Keratinocyte (primary cell): Measurements from ENCODE around the gene CCDC167. TPM values are rescaled to one million over a fixed set of nuclear protein-coding genes. Genes with fewer than 3 reads are reported as not detected.

Experiments used
- DNase-seq: peaks from one replicate; pipeline ENCODE4 v3.0.0-alpha.2; 2011; ENCODE audit warnings: low read depth, missing footprints, low spot score
- FAIRE-seq: peaks from 2 replicates; lab custom pipeline; 2011; peaks lifted over from hg19 to GRCh38; lab: Jason Lieb, UNC
- H2AFZ ChIP-seq: 2 replicates; pipeline ENCODE4 v1.6.0; 2012; ENCODE audit warnings: low read length, control low read depth, inconsistent platforms; ENCODE audit not compliant: control insufficient read depth
- H3K27ac ChIP-seq: 2 replicates; pipeline ENCODE4 v1.5.1; 2011; ENCODE audit warnings: low read length; ENCODE audit not compliant: control insufficient read depth, insufficient read depth
- H3K27me3 ChIP-seq: 3 replicates; pipeline ENCODE4 v1.6.0; 2011; ENCODE audit warnings: low read length; ENCODE audit not compliant: control insufficient read depth, insufficient read depth; ENCODE audit errors: extremely low read depth
- H3K36me3 ChIP-seq, 2 experiments: 2 replicates in 1 of 2; 3 replicates in 1 of 2; pipeline ENCODE4 v1.5.1; 2011; ENCODE audit warnings: low read length in 2 of 2, mild to moderate bottlenecking in 1 of 2; ENCODE audit not compliant: control insufficient read depth in 2 of 2, insufficient read depth in 2 of 2; ENCODE audit errors: extremely low read depth in 1 of 2
- H3K4me1 ChIP-seq: 3 replicates; pipeline ENCODE4 v1.5.1; 2011; ENCODE audit warnings: low read length; ENCODE audit not compliant: control insufficient read depth, insufficient read depth; ENCODE audit errors: extremely low read depth
- H3K4me2 ChIP-seq: 3 replicates; pipeline ENCODE4 v1.6.0; 2011; ENCODE audit warnings: low read depth, low read length; ENCODE audit not compliant: control insufficient read depth, insufficient read depth; ENCODE audit errors: extremely low read depth
- H3K4me3 ChIP-seq, 3 experiments: fragments of 200-600 bp in 1 of 3; sonication (generic) in 1 of 3; 2 replicates in 2 of 3; 3 replicates in 1 of 3; pipeline ENCODE4 v1.5.1; 2011 to 2016; ENCODE audit warnings: low read length in 3 of 3, mild to moderate bottlenecking in 3 of 3, control low read depth in 2 of 3, inconsistent platforms in 1 of 3, low read depth in 1 of 3, mixed read lengths in 1 of 3, mixed run types in 1 of 3, moderate library complexity in 1 of 3; ENCODE audit not compliant: control insufficient read depth in 2 of 3, insufficient read depth in 2 of 3; ENCODE audit errors: extremely low read depth in 1 of 3
- H3K79me2 ChIP-seq: 2 replicates; pipeline ENCODE4 v1.6.0; 2012; ENCODE audit warnings: low read length; ENCODE audit not compliant: control insufficient read depth, insufficient read depth
- H3K9ac ChIP-seq: 3 replicates; pipeline ENCODE4 v1.6.0; 2011; ENCODE audit warnings: low read length; ENCODE audit not compliant: control insufficient read depth, insufficient read depth; ENCODE audit errors: extremely low read depth
- H3K9me1 ChIP-seq: 3 replicates; pipeline ENCODE4 v1.6.0; 2011; ENCODE audit warnings: low read length; ENCODE audit not compliant: control insufficient read depth, insufficient read depth; ENCODE audit errors: extremely low read depth
- H3K9me3 ChIP-seq: 2 replicates; pipeline ENCODE4 v1.5.1; 2012; ENCODE audit warnings: low read depth, low read length; ENCODE audit not compliant: control insufficient read depth
- H4K20me1 ChIP-seq: 3 replicates; pipeline ENCODE4 v1.6.0; 2011; ENCODE audit warnings: low read length; ENCODE audit not compliant: control insufficient read depth, insufficient read depth; ENCODE audit errors: extremely low read depth
- CTCF ChIP-seq, 3 experiments: IDR thresholded peaks in 1 of 3; conservative IDR thresholded peaks in 1 of 3; optimal IDR thresholded peaks in 1 of 3; 2 replicates in 2 of 3; 3 replicates in 1 of 3; pipeline versions ENCODE3 to v1.5.1; 2011; ENCODE audit warnings: low read length in 3 of 3, mild to moderate bottlenecking in 3 of 3, moderate library complexity in 2 of 3, control low read depth in 1 of 3, inconsistent platforms in 1 of 3; ENCODE audit not compliant: insufficient read depth in 2 of 3; ENCODE audit errors: extremely low read depth in 1 of 3
- EZH2 ChIP-seq: IDR thresholded peaks from one replicate; pipeline ENCODE4 v1.6.1; 2012; ENCODE audit warnings: inconsistent platforms, mild to moderate bottlenecking, low read length, moderate library complexity
- dilution Hi-C: fragments of 300-500 bp; cut with MboI; formaldehyde crosslinking; loops from one replicate; pipeline ENCODE4 v1.7.0; 2020; ENCODE audit warnings: low sequenced_read_pairs; ENCODE audit not compliant: extremely low pct_ligation_motif_present
- polyA plus RNA-seq, 5 experiments: library from polyadenylated mRNA; depleted of rRNA in 3 of 5; stranded (reverse) in 3 of 5; stranded (forward) in 1 of 5; unstranded in 1 of 5; fragments of >200 nt; gene quantifications; 1 replicate in 1 of 5; 2 replicates in 3 of 5; 3 replicates in 1 of 5; pipeline versions ENCODE4 v1.2.1 to v1.2.3, GENCODE V29; 2011 to 2012; ENCODE audit warnings: missing spikeins in 2 of 5, low read depth in 1 of 5, low replicate concordance in 1 of 5

CCDC167 gene
- polyA plus RNA-seq, 1 donor (not counting 4 experiments of a cell fraction or from before 2014, with no cell fraction given) = 39.8 TPM

- no peaks in the 10 kb centered on the region for H3K79me2 ChIP-seq
- H3K36me3 ChIP-seq = no peaks in the 10 kb centered on the region
- no peak overlapping the region for H3K27ac ChIP-seq
- no peak for TF ChIP-seq CTCF (optimal IDR thresholded peaks at IDR 0.05 in 1 of 3, IDR thresholded peaks at IDR 0.05 in 1 of 3, conservative IDR thresholded peaks at IDR 0.05 in 1 of 3; ENCODE audit: extremely low read depth in 1 of 3, insufficient read depth in 2 of 3, low read length in 3 of 3)
- TF ChIP-seq EZH2 = no peak
- FAIRE-seq (no peak), DNase-seq (no peak)
- H3K4me1 ChIP-seq = peaks cover 13% of the 10 kb centered on the region
- H4K20me1 ChIP-seq = no peaks in the 10 kb centered on the region
- H3K9ac ChIP-seq = no peak overlapping the region
- no peak overlapping the region for H2AFZ ChIP-seq
- H3K9me1 ChIP-seq = no peaks in the 10 kb centered on the region
- no peak overlapping the region for H3K4me2 ChIP-seq
- no peaks in the 10 kb centered on the region for H3K9me3 ChIP-seq
- no peak overlapping the region for H3K4me3 ChIP-seq
- peaks cover 11% of the 10 kb centered on the region for H3K27me3 ChIP-seq
- dilution Hi-C loops = no loop called here
Observed at GRCh38 chr6:37513576-37513975, 13.9 kb upstream of the CCDC167 start.

- no peak overlapping the region for H2AFZ ChIP-seq
- no peaks in the 10 kb centered on the region for H3K9me1 ChIP-seq
- no peak overlapping the region for H3K9ac ChIP-seq
- H3K79me2 ChIP-seq = no peaks in the 10 kb centered on the region
- FAIRE-seq (no peak), DNase-seq (no peak)
- H3K27ac ChIP-seq = no peak overlapping the region
- H3K9me3 ChIP-seq = no peaks in the 10 kb centered on the region
- H3K4me2 ChIP-seq = no peak overlapping the region
- dilution Hi-C loops = no loop called here
- no peaks in the 10 kb centered on the region for H4K20me1 ChIP-seq
- H3K27me3 ChIP-seq = peaks cover 11% of the 10 kb centered on the region
- no peak for TF ChIP-seq EZH2
- no peak for TF ChIP-seq CTCF (optimal IDR thresholded peaks at IDR 0.05 in 1 of 3, IDR thresholded peaks at IDR 0.05 in 1 of 3, conservative IDR thresholded peaks at IDR 0.05 in 1 of 3; ENCODE audit: extremely low read depth in 1 of 3, insufficient read depth in 2 of 3, low read length in 3 of 3)
- H3K4me1 ChIP-seq = peaks cover 13% of the 10 kb centered on the region
- H3K4me3 ChIP-seq = no peak overlapping the region
- no peaks in the 10 kb centered on the region for H3K36me3 ChIP-seq
Observed at GRCh38 chr6:37513155-37513554, 13.5 kb upstream of the CCDC167 start.
